ENCODE results near the gene HMGCR. TPM values are rescaled to one million over a fixed set of nuclear protein-coding genes. Genes with fewer than 3 reads are reported as not detected.

The HMGCR gene
- total RNA-seq, 1 experiment from 2014 or later = 101 TPM

DNA sequence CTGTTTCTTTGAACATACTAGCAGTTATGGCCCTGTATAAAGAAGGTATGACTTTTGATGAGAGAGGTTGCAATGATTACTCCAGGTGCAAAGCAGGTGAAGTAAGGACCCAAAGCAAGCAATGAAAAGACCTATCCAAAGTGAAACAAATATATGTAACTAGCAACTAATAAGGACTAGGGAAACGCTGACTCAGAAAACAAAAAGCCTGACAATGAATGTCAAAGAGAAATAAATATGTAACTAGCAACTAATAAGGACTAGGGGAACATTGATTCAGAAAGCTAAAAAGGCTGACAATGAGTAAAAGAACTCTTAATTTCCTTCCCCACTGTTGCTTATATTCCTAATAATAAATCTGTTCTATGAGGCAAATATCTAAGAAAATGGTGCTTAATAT lies 43.1 kb downstream of the HMGCR start:
- intact Hi-C loops (cut with micrococcal nuclease) = no loop called here

DNA sequence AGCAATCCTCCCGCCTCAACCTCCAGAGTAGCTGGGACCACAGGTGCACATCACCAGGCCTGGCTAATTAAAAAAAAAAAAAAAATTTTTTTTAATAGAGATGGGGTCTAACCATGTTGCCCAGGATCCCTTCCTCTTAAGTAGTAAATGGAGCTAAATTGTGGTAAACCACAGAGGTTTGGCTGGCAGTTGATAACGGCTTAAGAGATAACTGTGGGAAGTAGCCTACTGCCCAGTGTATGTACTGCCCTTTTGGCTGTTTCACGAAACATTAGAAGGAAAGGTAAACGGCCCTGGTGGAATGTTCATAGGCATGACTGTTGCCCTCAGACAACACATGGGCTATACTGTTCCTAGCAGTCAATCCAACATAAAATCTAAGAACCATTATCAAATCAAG lies 44.4 kb downstream of the HMGCR start:
- POLR2A ChIA-PET = no interaction called here
- Histone ChIP-seq H2AFZ (ENCODE audit: low read depth, low read length, poor library complexity, severe bottlenecking) (no peak overlapping the region), H3K4me2 (ENCODE audit: low read length) (no peak overlapping the region), H3K4me1 (ENCODE audit: control insufficient read depth in 1 of 2, insufficient read depth in 2 of 2, low read length in 2 of 2) (no peaks in the 10 kb centered on the region), H3K27me3 (ENCODE audit: insufficient read depth, low read length) (no peaks in the 10 kb centered on the region), H3K27ac (ENCODE audit: low read depth, low read length) (no peak overlapping the region), H3K36me3 (ENCODE audit: control insufficient read depth in 1 of 2, insufficient read depth in 2 of 2, low read length in 2 of 2) (peaks cover 0 to 2% of the 10 kb centered on the region in 2 experiments; a peak in 1 of 4 replicates), H3K79me2 (ENCODE audit: insufficient read depth, low read length) (no peaks in the 10 kb centered on the region), H3K9me2 (ENCODE audit: insufficient read depth) (no peaks in the 10 kb centered on the region), H4K20me1 (ENCODE audit: insufficient read depth) (no peaks in the 10 kb centered on the region), H3K9ac (ENCODE audit: low read length) (no peak overlapping the region), H3K4me3 (replicated peaks in 1 of 2; ENCODE audit: low read depth in 1 of 2, low read length in 2 of 2) (no peak overlapping the region), H3K9me3 (ENCODE audit: control insufficient read depth in 1 of 2, insufficient read depth in 1 of 2, low read depth in 1 of 2, low read length in 2 of 2) (no peaks in the 10 kb centered on the region)
- RAD21 ChIA-PET (ENCODE audit: low non-redundant PET in 1 of 2, low total read pairs in 2 of 2, uncharacterized antibody in 2 of 2, unreplicated experiment in 2 of 2) = no interaction called here
- ATAC-seq (no peak), DNase-seq (ENCODE audit: low read depth, low spot score) (no peak)
- intact Hi-C loops (cut with micrococcal nuclease) = no loop called here
- CTCF ChIA-PET = no interaction called here
- no TSS peak for BruUV-seq (replicated peaks)
- TF ChIP-seq EZH2phosphoT487 (IDR thresholded peaks at IDR 0.05; ENCODE audit: borderline replicate concordance) (no peak), CBX3 (IDR thresholded peaks at IDR 0.05; ENCODE audit: low read depth) (no peak), YY1 (IDR thresholded peaks at IDR 0.05; ENCODE audit: extremely low read depth, insufficient replicate concordance, low read depth, low read length) (no peak), RAD21 (IDR thresholded peaks at IDR 0.05; ENCODE audit: low read depth) (no peak), POLR2A (IDR thresholded peaks at IDR 0.05; ENCODE audit: borderline replicate concordance, extremely low read depth, insufficient read depth, insufficient read length) (no peak), SP1 (IDR thresholded peaks at IDR 0.05; ENCODE audit: low read depth) (no peak), CEBPB (IDR thresholded peaks at IDR 0.05; ENCODE audit: low read depth) (no peak), JUND (IDR thresholded peaks at IDR 0.05) (no peak), ZNF274 (IDR thresholded peaks at IDR 0.05; ENCODE audit: low read depth, low read length) (no peak), TCF7L2 (IDR thresholded peaks at IDR 0.05; ENCODE audit: borderline replicate concordance, extremely low read depth, insufficient read depth, insufficient read length) (no peak)
- TF ChIP-seq, protein P1, sequence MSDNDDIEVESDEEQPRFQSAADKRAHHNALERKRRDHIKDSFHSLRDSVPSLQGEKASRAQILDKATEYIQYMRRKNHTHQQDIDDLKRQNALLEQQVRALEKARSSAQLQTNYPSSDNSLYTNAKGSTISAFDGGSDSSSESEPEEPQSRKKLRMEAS (IDR thresholded peaks at IDR 0.05) = no peak
- TF ChIP-seq, protein P2, sequence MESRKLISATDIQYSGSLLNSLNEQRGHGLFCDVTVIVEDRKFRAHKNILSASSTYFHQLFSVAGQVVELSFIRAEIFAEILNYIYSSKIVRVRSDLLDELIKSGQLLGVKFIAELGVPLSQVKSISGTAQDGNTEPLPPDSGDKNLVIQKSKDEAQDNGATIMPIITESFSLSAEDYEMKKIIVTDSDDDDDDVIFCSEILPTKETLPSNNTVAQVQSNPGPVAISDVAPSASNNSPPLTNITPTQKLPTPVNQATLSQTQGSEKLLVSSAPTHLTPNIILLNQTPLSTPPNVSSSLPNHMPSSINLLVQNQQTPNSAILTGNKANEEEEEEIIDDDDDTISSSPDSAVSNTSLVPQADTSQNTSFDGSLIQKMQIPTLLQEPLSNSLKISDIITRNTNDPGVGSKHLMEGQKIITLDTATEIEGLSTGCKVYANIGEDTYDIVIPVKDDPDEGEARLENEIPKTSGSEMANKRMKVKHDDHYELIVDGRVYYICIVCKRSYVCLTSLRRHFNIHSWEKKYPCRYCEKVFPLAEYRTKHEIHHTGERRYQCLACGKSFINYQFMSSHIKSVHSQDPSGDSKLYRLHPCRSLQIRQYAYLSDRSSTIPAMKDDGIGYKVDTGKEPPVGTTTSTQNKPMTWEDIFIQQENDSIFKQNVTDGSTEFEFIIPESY (IDR thresholded peaks at IDR 0.05; ENCODE audit: extremely low read depth, insufficient replicate concordance, low read length) = no peak

More for the DNA sequence above, 43.1 kb downstream of the HMGCR start:
- TF ChIP-seq ZNF274 (IDR thresholded peaks at IDR 0.05; ENCODE audit: low read depth, low read length) (no peak), POLR2A (IDR thresholded peaks at IDR 0.05; ENCODE audit: borderline replicate concordance, extremely low read depth, insufficient read depth, insufficient read length) (no peak), ZFX (IDR thresholded peaks at IDR 0.05) (no peak), EZH2phosphoT487 (IDR thresholded peaks at IDR 0.05; ENCODE audit: borderline replicate concordance) (no peak), SIN3A (IDR thresholded peaks at IDR 0.05; ENCODE audit: low read depth) (no peak), CBX3 (IDR thresholded peaks at IDR 0.05; ENCODE audit: low read depth) (no peak), SRF (IDR thresholded peaks at IDR 0.05; ENCODE audit: low read depth) (no peak)
- TF ChIP-seq, protein P2 (IDR thresholded peaks at IDR 0.05; ENCODE audit: extremely low read depth, insufficient replicate concordance, low read length) = no peak
- no peaks in the 10 kb centered on the region for H3K9me2 ChIP-seq (ENCODE audit: insufficient read depth)
- RAD21 ChIA-PET (ENCODE audit: low non-redundant PET in 1 of 2, low total read pairs in 2 of 2, uncharacterized antibody in 2 of 2, unreplicated experiment in 2 of 2) = no interaction called here
- no TSS peak for BruUV-seq (replicated peaks)
- POLR2A ChIA-PET = no interaction called here
- H3K4me3 ChIP-seq (replicated peaks in 1 of 2; ENCODE audit: low read depth in 1 of 2, low read length in 2 of 2) = no peak overlapping the region
- CTCF ChIA-PET = no interaction called here
- no peak overlapping the region for H3K4me2 ChIP-seq (ENCODE audit: low read length)
- H3K9ac ChIP-seq (ENCODE audit: low read length) = no peak overlapping the region
- H3K4me1 ChIP-seq (ENCODE audit: control insufficient read depth in 1 of 2, insufficient read depth in 2 of 2, low read length in 2 of 2) = no peaks in the 10 kb centered on the region
- DNase-seq (ENCODE audit: low read depth, low spot score) (no peak), ATAC-seq (no peak)
- H3K27me3 ChIP-seq (ENCODE audit: insufficient read depth, low read length) = no peaks in the 10 kb centered on the region
- no peak overlapping the region for H2AFZ ChIP-seq (ENCODE audit: low read depth, low read length, poor library complexity, severe bottlenecking)
- no peaks in the 10 kb centered on the region for H4K20me1 ChIP-seq (ENCODE audit: insufficient read depth)
- H3K9me3 ChIP-seq (ENCODE audit: control insufficient read depth in 1 of 2, insufficient read depth in 1 of 2, low read depth in 1 of 2, low read length in 2 of 2) = no peaks in the 10 kb centered on the region
- no peaks in the 10 kb centered on the region for H3K79me2 ChIP-seq (ENCODE audit: insufficient read depth, low read length)
- no peak overlapping the region for H3K27ac ChIP-seq (ENCODE audit: low read depth, low read length)
- peaks cover 2 to 3% of the 10 kb centered on the region in 2 experiments; a peak in 1 of 4 replicates for H3K36me3 ChIP-seq (ENCODE audit: control insufficient read depth in 1 of 2, insufficient read depth in 2 of 2, low read length in 2 of 2)
